ENCODE data around the gene TRIM17. TPM values are rescaled to one million over a fixed set of nuclear protein-coding genes. Genes with fewer than 3 reads are reported as not detected.

Gene TRIM17
- total and polyA plus RNA-seq, 2 of the 8 experiments (the other 6 are each of a cell fraction or from before 2014, with no cell fraction given): 1.1 to 2.2 TPM

- FAIRE-seq: no peak
- Histone ChIP-seq H4K8ac (ENCODE audit: extremely low read depth, insufficient read depth, low read length) (peak overlapping the region; percentile 69; the same call in 1 of the 2 replicates), H2BK5ac (ENCODE audit: low read depth, low read length) (no peak overlapping the region), H3K4me3 (ENCODE audit: extremely low read depth in 1 of 4, insufficient read depth in 2 of 4, low read depth in 3 of 4, low read length in 4 of 4) (no peak overlapping the region), H3K56ac (replicated peaks; ENCODE audit: insufficient read length, low read depth, low read length) (no peak overlapping the region), H3K9me3 (ENCODE audit: insufficient read depth in 2 of 2, low read depth in 1 of 2, low read length in 1 of 2) (no peaks in the 10 kb centered on the region), H4K91ac (replicated peaks; ENCODE audit: insufficient read length, low read length) (no peak overlapping the region), H2AK5ac (ENCODE audit: low read depth, low read length) (no peak overlapping the region), H3K4me1 (replicated peaks in 1 of 4; ENCODE audit: control insufficient read depth in 3 of 4, insufficient read depth in 4 of 4, low read length in 3 of 4) (peaks cover 0 to 16% (median 5%) of the 10 kb centered on the region in 4 experiments; a peak in 4 of 7 replicates), H3K4me2 (ENCODE audit: insufficient read depth in 1 of 2, low read depth in 2 of 2, low read length in 2 of 2) (no peak overlapping the region), H3K23ac (ENCODE audit: insufficient read length) (no peak overlapping the region), H3K79me2 (ENCODE audit: control insufficient read depth in 1 of 2, insufficient read depth in 2 of 2, low read length in 2 of 2) (no peaks in the 10 kb centered on the region), H4K5ac (ENCODE audit: insufficient read length, low read depth, low read length) (no peak overlapping the region), H3K36me3 (ENCODE audit: control insufficient read depth in 2 of 4, insufficient read depth in 4 of 4, low read length in 3 of 4) (no peaks in the 10 kb centered on the region), H2BK15ac (ENCODE audit: low read length) (no peak overlapping the region), H2BK20ac (ENCODE audit: low read length) (no peak overlapping the region), H3K79me1 (ENCODE audit: low read depth, low read length) (no peaks in the 10 kb centered on the region), H4K20me1 (replicated peaks in 1 of 2; ENCODE audit: control insufficient read depth in 1 of 2, insufficient read depth in 2 of 2, low read length in 2 of 2) (peaks cover 0 to 5% of the 10 kb centered on the region in 2 experiments), H2BK120ac (replicated peaks; ENCODE audit: low read depth, low read length) (no peak overlapping the region), H3K4ac (replicated peaks; ENCODE audit: insufficient read length, low read depth, low read length) (no peak overlapping the region), H3K14ac (ENCODE audit: insufficient read length) (no peak overlapping the region), H3K23me2 (ENCODE audit: low read depth, low read length) (no peaks in the 10 kb centered on the region), H2AFZ (ENCODE audit: low read length) (no peak overlapping the region), H3K27ac (ENCODE audit: low read depth, low read length) (no peak overlapping the region), H2BK12ac (ENCODE audit: low read depth, low read length) (no peak overlapping the region), H3K18ac (ENCODE audit: extremely low read depth, low read length) (no peak overlapping the region), H3K9ac (replicated peaks in 1 of 4; ENCODE audit: extremely low read depth in 1 of 4, low read depth in 3 of 4, low read length in 3 of 4) (no peak overlapping the region), H3K27me3 (replicated peaks in 1 of 4; ENCODE audit: control insufficient read depth in 3 of 4, extremely low read depth in 1 of 4, insufficient read depth in 3 of 4, low read length in 3 of 4) (no peaks in the 10 kb centered on the region; a peak in 1 of 7 replicates)
- no peak for DNase-seq (ENCODE audit: low read depth in 1 of 2, low spot score in 2 of 2)
- WGBS, 2 experiments (ENCODE audit: extremely low coverage in 1 of 2, insufficient coverage in 1 of 2, insufficient read length in 1 of 2, insufficient replicate concordance in 2 of 2, low coverage in 1 of 2, low lambda C conversion rate in 2 of 2, missing lambda C conversion rate in 1 of 2): 91% methylated on average over 14 of the region's 18 CpGs; no CpG with 5 or more reads in 1 of the 2 experiments
- ChIA-PET CTCF (ENCODE audit: partially characterized antibody) (interaction anchor here (0.9 to 2.5 kb wide), 5 partner anchors 14 to 94 kb away, joined by 3 to 9 read pairs (median 3); a partner anchor contains a TSS), POLR2A (ENCODE audit: partially characterized antibody) (interaction anchor here (2.4 kb wide), 1 partner anchor 36 kb away, joined by 7 read pairs; the partner anchor contains the start of gene TRIM11)
- TF ChIP-seq POU5F1 (IDR thresholded peaks at IDR 0.05; ENCODE audit: low read depth, low read length): no peak
Observed at GRCh38 chr1:228369608-228370438, 46.8 kb downstream of the TRIM17 start.
